Left ventricle myocardium inferior (tissue), 1 donor: ENCODE results near the gene ESM1. TPM values are rescaled to one million over a fixed set of nuclear protein-coding genes. Genes with fewer than 3 reads are reported as not detected.

Experiments
- DNase-seq: peaks from one replicate; pipeline ENCODE4 v3.0.0-alpha.2; 2020
- H3K27ac ChIP-seq: fragments of 200-600 bp; replicated peaks from 2 replicates; pipeline ENCODE4 v1.8.0; 2021
- H3K27me3 ChIP-seq: fragments of 200-600 bp; 2 replicates; pipeline ENCODE4 v1.8.0; 2021; ENCODE audit warnings: low read depth
- H3K36me3 ChIP-seq: fragments of 200-600 bp; 2 replicates; pipeline ENCODE4 v1.8.0; 2021
- H3K4me1 ChIP-seq: fragments of 200-600 bp; 2 replicates; pipeline ENCODE4 v1.8.0; 2021
- H3K4me3 ChIP-seq: fragments of 200-600 bp; 2 replicates; pipeline ENCODE4 v1.8.0; 2021; ENCODE audit warnings: mild to moderate bottlenecking, moderate library complexity
- H3K9me3 ChIP-seq: fragments of 200-600 bp; replicated peaks from 2 replicates; pipeline ENCODE4 v1.8.0; 2021
- CTCF ChIP-seq: fragments of 200-600 bp; IDR thresholded peaks from 2 replicates; pipeline ENCODE4 v1.8.0; 2021; ENCODE audit warnings: antibody characterized with exemption, mild to moderate bottlenecking, borderline replicate concordance
- intact Hi-C: fragments of 100-400 bp; cut with micrococcal nuclease; formaldehyde crosslinking; loops from one replicate; pipeline ENCODE4 v1.11.0; 2022
- total RNA-seq: library from RNA; stranded (reverse); fragmentation: NEBNext Ultra II Directional; extraction: Animal tissue kit (Norgen Biotek cat#: 25700); gene quantifications from one replicate; pipeline ENCODE4 v1.2.1, GENCODE V29; 2021
- donor health status: DM: no; HTN: yes; CAD: no; lungs with severe emphysema.

Gene ESM1
- total RNA-seq, 1 donor from 2014 or later: 1.2 TPM

- no peak overlapping the region for H3K27ac ChIP-seq
- no peak for DNase-seq
- intact Hi-C loops: no loop called here
- no peaks in the 10 kb centered on the region for H3K4me1 ChIP-seq
- H3K4me3 ChIP-seq: no peak overlapping the region
- H3K36me3 ChIP-seq: no peaks in the 10 kb centered on the region
- H3K9me3 ChIP-seq: no peaks in the 10 kb centered on the region
- peaks cover 91% of the 10 kb centered on the region for H3K27me3 ChIP-seq
- no peak for TF ChIP-seq CTCF
Measured at GRCh38 chr5:54981928-54982327, 3.5 kb downstream of the ESM1 start.

- DNase-seq: no peak
- no peak for TF ChIP-seq CTCF
- H3K4me1 ChIP-seq: no peaks in the 10 kb centered on the region
- no peaks in the 10 kb centered on the region for H3K36me3 ChIP-seq
- H3K9me3 ChIP-seq: no peaks in the 10 kb centered on the region
- H3K27me3 ChIP-seq: peaks cover 31% of the 10 kb centered on the region
- no peak overlapping the region for H3K27ac ChIP-seq
- intact Hi-C loops: no loop called here
- H3K4me3 ChIP-seq: no peak overlapping the region
Measured at GRCh38 chr5:54975701-54976100, 9.7 kb downstream of the ESM1 start.

- H3K4me3 ChIP-seq: no peak overlapping the region
- H3K36me3 ChIP-seq: no peaks in the 10 kb centered on the region
- no peak overlapping the region for H3K27ac ChIP-seq
- DNase-seq: no peak
- no peaks in the 10 kb centered on the region for H3K9me3 ChIP-seq
- TF ChIP-seq CTCF: no peak
- peaks cover 11% of the 10 kb centered on the region for H3K4me1 ChIP-seq
- no peaks in the 10 kb centered on the region for H3K27me3 ChIP-seq
- intact Hi-C loops: no loop called here
Measured at GRCh38 chr5:54969856-54970828, 15.3 kb downstream of the ESM1 start.

- no peaks in the 10 kb centered on the region for H3K9me3 ChIP-seq
- H3K27ac ChIP-seq: no peak overlapping the region
- H3K4me1 ChIP-seq: peaks cover 11% of the 10 kb centered on the region
- H3K27me3 ChIP-seq: no peaks in the 10 kb centered on the region
- H3K36me3 ChIP-seq: no peaks in the 10 kb centered on the region
- intact Hi-C loops: no loop called here
- no peak for DNase-seq
- H3K4me3 ChIP-seq: no peak overlapping the region
- no peak for TF ChIP-seq CTCF
Measured at GRCh38 chr5:54969242-54969641, 16.2 kb downstream of the ESM1 start.

- Histone ChIP-seq H3K9me3 (no peaks in the 10 kb centered on the region), H3K27ac (no peak overlapping the region), H3K4me3 (no peak overlapping the region), H3K4me1 (peaks cover 11% of the 10 kb centered on the region), H3K27me3 (peaks cover 11% of the 10 kb centered on the region), H3K36me3 (no peaks in the 10 kb centered on the region)
- intact Hi-C loops: no loop called here
- no peak for TF ChIP-seq CTCF
- no peak for DNase-seq
Measured at GRCh38 chr5:54965806-54966205, 19.6 kb downstream of the ESM1 start.
